ENCODE results near the gene TCP11X2.
"Not testable (repeated sequence)": the region's sequence is repeated elsewhere in the genome, so short reads cannot be mapped to it uniquely, and the experiment has no call there.

DNA sequence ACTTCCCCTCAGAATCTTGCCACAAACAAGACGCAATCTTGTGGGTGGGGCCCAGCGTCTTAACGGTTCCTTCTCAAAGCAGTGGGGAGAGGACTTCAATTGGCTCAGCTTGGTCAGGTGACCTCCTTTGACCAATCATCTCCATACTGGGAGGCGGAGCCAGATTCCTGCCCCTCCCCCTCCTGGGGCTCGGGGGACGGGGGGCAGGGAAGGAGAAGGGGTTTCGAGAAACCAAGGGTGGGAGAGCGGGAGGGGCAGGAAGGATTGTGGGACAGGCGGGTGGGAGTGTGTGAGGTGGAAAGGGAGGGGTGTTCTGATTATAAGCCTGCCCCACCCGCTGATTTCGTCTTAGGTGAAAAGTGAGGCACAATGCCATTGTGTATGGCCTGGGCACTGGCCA is 31.7 kb downstream of the TCP11X2 start, which contains the start of gene NXF2B:
- TF ChIP-seq, protein P1, sequence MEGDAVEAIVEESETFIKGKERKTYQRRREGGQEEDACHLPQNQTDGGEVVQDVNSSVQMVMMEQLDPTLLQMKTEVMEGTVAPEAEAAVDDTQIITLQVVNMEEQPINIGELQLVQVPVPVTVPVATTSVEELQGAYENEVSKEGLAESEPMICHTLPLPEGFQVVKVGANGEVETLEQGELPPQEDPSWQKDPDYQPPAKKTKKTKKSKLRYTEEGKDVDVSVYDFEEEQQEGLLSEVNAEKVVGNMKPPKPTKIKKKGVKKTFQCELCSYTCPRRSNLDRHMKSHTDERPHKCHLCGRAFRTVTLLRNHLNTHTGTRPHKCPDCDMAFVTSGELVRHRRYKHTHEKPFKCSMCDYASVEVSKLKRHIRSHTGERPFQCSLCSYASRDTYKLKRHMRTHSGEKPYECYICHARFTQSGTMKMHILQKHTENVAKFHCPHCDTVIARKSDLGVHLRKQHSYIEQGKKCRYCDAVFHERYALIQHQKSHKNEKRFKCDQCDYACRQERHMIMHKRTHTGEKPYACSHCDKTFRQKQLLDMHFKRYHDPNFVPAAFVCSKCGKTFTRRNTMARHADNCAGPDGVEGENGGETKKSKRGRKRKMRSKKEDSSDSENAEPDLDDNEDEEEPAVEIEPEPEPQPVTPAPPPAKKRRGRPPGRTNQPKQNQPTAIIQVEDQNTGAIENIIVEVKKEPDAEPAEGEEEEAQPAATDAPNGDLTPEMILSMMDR (IDR thresholded peaks at IDR 0.05), result not testable (repeated sequence)
- not testable (repeated sequence) for TF ChIP-seq POLR2AphosphoS5, TCF7L2 (IDR thresholded peaks at IDR 0.05; ENCODE audit: low read depth, low read length)
- TF ChIP-seq, protein P2, sequence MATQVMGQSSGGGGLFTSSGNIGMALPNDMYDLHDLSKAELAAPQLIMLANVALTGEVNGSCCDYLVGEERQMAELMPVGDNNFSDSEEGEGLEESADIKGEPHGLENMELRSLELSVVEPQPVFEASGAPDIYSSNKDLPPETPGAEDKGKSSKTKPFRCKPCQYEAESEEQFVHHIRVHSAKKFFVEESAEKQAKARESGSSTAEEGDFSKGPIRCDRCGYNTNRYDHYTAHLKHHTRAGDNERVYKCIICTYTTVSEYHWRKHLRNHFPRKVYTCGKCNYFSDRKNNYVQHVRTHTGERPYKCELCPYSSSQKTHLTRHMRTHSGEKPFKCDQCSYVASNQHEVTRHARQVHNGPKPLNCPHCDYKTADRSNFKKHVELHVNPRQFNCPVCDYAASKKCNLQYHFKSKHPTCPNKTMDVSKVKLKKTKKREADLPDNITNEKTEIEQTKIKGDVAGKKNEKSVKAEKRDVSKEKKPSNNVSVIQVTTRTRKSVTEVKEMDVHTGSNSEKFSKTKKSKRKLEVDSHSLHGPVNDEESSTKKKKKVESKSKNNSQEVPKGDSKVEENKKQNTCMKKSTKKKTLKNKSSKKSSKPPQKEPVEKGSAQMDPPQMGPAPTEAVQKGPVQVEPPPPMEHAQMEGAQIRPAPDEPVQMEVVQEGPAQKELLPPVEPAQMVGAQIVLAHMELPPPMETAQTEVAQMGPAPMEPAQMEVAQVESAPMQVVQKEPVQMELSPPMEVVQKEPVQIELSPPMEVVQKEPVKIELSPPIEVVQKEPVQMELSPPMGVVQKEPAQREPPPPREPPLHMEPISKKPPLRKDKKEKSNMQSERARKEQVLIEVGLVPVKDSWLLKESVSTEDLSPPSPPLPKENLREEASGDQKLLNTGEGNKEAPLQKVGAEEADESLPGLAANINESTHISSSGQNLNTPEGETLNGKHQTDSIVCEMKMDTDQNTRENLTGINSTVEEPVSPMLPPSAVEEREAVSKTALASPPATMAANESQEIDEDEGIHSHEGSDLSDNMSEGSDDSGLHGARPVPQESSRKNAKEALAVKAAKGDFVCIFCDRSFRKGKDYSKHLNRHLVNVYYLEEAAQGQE (IDR thresholded peaks at IDR 0.05; ENCODE audit: insufficient read depth in 1 of 2, low read depth in 2 of 2, low read length in 1 of 2), result not testable (repeated sequence)

All from Panc1 (cell line).